ENCODE measurements around the gene HSD11B1.

HSD11B1 gene

GRCh38 chr1:209756615-209757445, 52.2 kb downstream of the HSD11B1 start:
- no peak for DNase-seq

GRCh38 chr1:209758400-209758799, 53.8 kb downstream of the HSD11B1 start:
- no peak for DNase-seq

- DNase-seq: no peak
Measured at GRCh38 chr1:209759829-209760359, 55.2 kb downstream of the HSD11B1 start.

- DNase-seq: no peak
Measured at GRCh38 chr1:209761011-209761635, 56.5 kb downstream of the HSD11B1 start.

- no peak for DNase-seq
Measured at GRCh38 chr1:209766051-209766450, 61.4 kb downstream of the HSD11B1 start.

- DNase-seq: no peak
Measured at GRCh38 chr1:209767096-209767495, 62.5 kb downstream of the HSD11B1 start.

GRCh38 chr1:209767706-209768105, 63.1 kb downstream of the HSD11B1 start:
- no peak for DNase-seq

- no peak for DNase-seq
Measured at GRCh38 chr1:209768354-209768774, 63.7 kb downstream of the HSD11B1 start.

- no peak for DNase-seq
Measured at GRCh38 chr1:209769171-209769904, 64.7 kb downstream of the HSD11B1 start.

- DNase-seq: no peak
Measured at GRCh38 chr1:209769971-209770370, 65.3 kb downstream of the HSD11B1 start.

- DNase-seq: no peak
Measured at GRCh38 chr1:209770636-209771415, 66.2 kb downstream of the HSD11B1 start.

- DNase-seq: no peak
Measured at GRCh38 chr1:209772126-209772525, 67.5 kb downstream of the HSD11B1 start.

- DNase-seq: no peak
Measured at GRCh38 chr1:209774592-209774991, 69.9 kb downstream of the HSD11B1 start.

GRCh38 chr1:209775678-209776077, 71.0 kb downstream of the HSD11B1 start:
- DNase-seq: no peak

GRCh38 chr1:209777587-209777986, 72.9 kb downstream of the HSD11B1 start:
- DNase-seq: no peak

GRCh38 chr1:209778102-209778501, 73.5 kb downstream of the HSD11B1 start:
- no peak for DNase-seq

GRCh38 chr1:209780268-209780667, 75.6 kb downstream of the HSD11B1 start:
- no peak for DNase-seq

GRCh38 chr1:209783386-209783785, 78.7 kb downstream of the HSD11B1 start:
- no peak for DNase-seq
